Activated CD8-positive, alpha-beta memory T cell treated with anti-CD3 and anti-CD28 coated beads, Interleukin-2, amount 50 U/mL, for 4 hours (primary cell): ENCODE measurements around the gene RAB15.
"Not testable (repeated sequence)": the region's sequence is repeated elsewhere in the genome, so short reads cannot be mapped to it uniquely, and the experiment has no call there.

Experiments used
- DNase-seq: peaks from one replicate; pipeline ENCODE4 v3.0.0-alpha.2; 2020

The RAB15 gene

DNA sequence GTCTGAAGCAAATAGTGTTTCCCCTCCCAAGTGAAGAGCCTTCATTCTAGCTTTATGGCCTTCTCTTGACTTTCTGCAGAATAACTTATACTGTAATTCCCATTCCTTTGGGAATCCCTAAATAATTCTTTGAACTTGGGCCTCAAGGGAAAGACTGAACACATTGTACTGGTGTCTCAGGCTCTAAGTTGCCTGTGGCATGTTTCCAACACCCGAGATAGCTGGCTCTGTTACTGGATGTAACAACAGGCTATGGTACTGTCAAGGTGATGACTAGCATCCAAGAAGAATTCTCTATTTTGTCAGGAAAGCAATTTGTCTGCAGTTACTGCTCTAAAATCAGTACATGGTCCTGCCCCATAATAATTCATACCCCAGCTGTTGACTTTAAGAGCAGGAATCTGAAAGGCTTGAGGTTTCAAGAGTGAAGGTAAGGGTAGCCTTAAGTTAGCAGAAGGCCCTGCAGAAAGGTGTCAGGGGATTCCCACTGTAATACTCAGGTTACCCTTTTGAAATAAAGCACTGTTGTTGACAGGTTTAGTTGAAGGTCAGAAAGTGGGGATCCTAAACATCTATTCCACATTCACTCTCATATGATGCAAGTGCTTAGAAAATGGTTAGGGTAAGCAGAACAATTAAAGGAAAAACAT lies 34.8 kb downstream of the RAB15 start:
- no peak for DNase-seq

DNA sequence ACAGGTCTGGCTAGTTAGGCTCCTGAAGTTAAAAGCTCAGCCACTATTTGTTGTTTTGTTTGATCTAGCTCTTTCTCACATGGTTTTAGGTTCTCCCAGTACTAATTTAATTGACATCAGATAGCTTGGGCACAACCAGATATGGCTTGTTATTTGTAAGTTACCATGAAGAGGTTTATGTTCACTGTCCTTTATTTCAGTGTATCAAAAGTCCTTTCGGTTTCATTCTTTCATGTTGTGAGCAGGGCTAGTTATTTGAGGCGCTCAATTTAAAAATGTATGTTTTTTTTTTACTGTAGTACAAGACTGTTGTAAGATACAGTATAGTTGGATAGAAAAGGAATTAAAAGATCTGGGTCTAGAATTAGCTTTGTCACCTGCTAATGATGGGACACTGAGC lies 36.6 kb downstream of the RAB15 start:
- DNase-seq: no peak

DNA sequence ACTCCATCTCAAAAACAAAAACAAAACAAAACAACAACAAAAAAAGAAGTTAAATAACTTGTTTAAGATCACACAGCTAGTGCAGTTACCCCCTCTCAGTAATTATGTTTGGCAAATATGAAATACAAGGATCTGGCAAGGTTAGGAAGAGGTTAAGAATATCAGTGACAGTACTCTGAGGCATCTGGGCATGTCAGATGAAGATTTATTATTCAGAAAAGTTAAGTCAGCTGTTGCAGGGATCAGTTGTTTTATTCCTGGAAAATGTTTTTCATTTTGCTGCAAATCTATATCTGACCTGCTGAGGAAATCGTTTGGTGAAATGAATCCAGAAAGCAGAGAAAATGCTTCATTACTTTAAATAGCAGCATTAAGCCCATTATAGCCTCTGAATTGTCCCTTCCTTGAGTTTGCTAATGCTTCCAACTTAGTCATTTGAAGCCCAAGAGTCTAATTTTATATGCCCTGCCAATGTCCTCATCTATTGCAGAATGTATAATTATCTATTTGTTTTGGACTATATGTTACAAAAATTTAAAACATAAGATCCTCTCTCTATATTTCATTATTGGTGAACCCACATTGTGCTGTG lies 37.7 kb downstream of the RAB15 start:
- no peak for DNase-seq

DNA sequence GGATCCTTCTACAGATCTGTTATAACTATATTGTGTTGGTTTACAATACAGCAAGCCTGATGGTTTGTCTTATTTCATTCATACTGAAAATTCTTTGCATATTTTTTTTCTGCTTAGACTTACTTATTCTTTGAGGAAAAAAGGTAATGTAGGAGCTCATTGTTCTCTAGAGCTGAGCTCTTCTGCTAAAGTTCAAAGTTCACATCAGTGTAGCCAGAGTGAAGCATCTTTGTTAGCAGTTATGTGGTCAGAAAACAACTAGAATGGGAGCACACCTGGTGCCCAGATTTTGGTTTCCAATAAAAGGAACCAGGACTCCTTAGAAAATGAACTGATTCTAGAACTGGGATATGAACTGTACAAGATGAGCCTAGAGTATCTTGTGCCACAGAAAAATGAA lies 39.9 kb downstream of the RAB15 start:
- no peak for DNase-seq

DNA sequence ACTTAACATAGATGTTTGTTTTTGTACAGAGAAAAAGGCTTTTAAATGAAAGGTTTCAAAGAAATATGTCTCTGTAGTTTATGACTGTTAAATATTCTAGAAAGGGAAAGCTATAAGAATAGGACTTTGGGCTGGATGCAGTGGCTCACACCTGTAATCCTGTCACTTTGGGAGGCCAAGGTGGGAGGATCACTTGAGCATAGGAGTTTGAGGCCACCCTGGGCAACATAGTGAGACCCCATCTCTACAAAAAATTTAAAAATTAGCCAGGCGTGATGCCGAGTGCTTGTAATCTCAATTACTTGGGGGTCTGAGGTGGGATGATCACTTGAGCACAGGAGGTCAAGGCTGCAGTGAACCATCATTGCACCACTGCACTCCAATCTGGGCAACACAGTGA lies 41.0 kb downstream of the RAB15 start:
- no peak for DNase-seq

DNA sequence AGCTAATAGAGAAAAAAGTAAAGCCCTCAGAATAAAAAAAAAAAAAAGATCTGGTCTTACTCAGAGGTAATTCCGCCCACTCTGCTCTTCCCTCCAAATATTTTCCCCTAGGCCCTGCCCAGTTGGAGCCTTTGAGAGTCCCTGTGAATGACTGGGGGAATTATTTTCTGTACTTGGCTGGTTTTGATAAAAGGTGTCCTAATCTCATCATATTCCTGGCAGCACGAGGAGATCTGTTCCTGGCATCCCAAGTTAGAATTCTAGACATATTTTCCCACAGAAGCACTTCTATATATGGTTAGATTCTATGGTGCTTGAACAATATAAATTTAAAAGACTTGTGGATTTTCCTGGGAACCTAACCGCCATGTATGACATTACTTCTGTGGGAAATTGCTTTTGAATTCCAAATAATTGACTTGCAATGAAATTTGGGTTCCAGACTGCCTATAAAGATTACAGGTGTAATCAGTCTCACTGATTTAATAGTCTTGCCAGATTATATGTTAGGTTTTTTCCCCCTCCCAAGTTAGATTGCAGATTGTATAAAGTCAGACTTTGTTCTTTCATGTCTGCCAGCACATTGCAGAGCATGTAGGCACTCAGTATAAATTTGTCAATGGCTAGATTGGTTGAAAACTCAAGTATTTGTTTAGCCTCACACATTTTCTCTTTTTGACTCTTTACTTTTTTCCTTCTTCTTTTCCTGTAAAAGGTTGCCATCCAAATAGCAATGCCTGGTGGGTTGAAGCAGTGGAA lies 41.9 kb downstream of the RAB15 start:
- DNase-seq: no peak

DNA sequence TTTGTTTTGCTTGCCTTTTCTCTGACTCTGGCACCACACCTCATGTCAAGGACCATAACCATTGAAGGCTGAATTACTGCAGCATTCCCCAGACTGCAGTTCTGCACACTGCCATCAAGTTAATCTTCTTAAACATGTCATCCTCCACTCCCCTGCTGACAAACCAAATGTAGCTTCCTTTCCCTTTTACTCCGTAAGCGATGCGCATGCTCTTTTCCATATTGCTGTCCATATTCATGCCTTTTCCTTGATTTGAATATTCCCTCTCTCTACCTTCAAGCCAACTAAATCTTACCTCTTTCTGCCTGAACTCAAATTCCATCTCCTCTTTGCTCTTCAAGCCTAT lies 43.1 kb downstream of the RAB15 start:
- DNase-seq: no peak

DNA sequence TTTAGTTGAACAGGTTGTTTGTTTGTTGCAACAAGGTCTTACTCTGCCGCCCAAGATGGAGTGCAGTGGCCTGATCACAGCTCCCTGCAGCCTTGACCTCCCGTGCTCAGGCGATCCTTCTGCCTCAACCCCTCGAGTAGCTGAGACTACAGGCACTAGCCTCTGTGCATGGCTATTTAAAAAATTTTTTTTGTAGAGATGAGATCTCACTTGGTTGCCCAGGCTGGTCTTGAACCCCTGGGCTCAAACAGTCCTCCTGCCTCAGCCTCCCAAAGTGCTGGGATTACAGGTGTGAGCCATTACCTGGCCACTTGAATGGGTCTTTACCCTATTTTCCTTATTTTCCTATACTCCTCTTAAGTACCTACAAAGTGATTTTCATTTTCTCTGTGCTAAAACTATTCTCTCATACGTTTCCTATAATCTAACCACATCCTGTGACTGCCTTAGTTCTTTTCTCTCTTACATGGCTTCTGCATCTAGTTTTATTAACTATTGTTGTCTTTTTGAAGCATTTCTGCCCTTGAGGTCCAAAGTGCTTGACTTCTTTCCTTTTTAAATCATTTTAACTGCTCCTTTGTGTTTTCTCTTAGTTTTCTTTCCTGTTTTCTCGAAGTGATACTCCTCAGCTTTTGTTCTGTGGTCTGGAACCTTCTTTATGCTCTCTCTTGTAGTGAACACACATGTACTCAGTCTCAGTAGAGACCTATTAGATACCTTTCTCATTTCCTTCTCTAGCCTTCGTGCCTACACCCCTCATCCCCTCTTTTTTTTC lies 43.7 kb downstream of the RAB15 start:
- DNase-seq: no peak

DNA sequence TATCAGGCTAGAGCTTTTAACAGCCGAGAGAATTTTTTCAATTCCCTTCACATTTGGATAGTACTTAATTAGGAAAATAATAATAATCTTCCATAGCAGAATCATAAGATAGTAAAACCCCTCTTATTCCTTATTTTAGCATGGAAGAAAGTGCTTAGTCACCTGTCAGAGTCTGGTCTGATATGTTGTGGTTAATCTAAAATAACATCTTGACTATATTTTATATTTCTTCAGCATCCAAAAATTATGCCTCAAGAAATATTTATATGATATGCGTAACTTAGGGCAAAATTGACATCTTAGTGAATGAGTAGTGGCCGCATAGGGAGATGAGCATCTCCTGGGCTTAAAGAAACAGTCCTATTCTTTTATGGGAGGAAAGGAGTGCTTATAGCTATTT lies 45.1 kb downstream of the RAB15 start:
- DNase-seq: no peak

DNA sequence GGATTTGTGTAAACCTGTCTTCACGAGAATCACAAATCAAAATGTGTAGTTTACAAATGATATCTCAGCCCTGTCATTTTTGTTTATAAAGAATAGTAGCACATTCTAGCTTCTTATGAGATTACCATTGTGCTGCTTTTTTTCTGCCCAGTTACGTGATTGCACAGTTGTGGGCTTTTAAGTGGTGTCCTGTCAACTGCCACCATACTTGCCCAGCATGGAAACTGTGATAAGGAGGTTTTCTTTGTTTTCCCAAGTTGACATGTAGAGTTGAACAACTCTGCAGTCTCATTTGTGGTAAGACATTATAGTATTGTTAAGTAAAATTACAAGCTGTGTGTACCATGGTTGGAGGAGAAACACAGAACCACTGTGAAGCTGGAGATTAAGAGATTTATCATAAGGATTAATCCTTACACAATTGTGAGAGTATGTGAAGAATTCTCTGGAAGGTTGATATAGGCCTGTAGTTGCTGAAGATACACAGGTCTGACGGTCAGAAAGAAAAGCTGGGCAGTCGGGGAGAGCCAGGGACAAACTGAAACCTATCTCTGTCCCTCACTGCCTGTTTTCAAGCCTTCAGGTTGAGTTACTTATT lies 45.6 kb downstream of the RAB15 start:
- DNase-seq: no peak

DNA sequence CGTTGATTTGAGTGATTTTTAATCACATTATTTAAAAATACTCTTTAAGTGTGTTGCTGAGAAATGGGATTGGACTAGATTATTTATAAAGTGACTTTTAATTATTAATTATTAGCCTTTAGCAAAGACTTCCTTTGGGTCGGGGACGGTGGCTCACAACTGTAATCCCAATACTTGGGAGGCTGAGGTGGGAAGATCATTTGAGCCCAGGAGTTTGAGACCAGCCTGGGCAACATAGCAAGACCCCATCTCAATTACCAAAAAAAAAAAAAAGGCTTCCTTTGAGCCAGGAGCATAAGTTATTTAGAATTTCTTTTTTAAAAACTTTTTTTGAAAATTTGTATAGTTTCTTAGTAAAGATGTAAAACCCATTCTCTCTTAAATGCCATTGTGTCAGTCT lies 49.1 kb downstream of the RAB15 start:
- no peak for DNase-seq

DNA sequence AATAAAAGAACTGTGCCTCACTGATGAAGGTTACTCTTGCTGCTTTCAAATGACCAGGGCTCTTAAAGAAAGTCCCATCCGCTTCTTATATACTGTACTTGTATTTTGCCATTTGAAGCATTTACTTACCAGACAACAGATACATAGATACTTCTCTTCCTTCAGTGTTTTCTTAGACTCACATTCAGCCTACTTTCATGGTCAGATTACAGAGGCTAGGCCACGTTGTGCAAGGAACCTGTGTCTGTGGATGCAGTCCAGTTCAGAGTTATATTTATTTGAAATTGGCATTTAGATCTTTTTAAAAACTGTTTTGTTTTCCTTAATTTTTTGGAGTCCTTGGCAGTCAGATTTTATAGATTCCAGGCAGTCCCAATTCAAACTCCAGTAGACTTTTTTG lies 51.7 kb downstream of the RAB15 start:
- no peak for DNase-seq

DNA sequence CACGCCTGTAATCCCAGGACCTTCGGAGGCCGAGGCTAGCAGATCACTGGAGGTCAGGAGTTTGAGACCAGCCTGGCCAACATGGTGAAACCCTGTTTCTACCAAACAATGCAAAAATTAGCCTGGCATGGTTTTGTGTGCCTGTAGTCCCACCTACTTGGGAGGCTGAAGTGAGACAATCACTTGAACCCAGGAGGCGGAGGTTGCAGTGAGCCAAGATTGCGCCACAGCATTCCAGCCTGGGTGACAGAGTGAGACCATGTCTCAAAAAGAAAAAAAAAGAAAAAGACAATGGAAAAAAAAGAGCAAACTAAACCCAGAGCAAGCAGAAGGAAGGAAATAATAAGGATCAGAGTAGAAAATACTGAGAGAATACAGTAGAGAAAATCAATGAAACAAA lies 52.5 kb downstream of the RAB15 start:
- DNase-seq: no peak

DNA sequence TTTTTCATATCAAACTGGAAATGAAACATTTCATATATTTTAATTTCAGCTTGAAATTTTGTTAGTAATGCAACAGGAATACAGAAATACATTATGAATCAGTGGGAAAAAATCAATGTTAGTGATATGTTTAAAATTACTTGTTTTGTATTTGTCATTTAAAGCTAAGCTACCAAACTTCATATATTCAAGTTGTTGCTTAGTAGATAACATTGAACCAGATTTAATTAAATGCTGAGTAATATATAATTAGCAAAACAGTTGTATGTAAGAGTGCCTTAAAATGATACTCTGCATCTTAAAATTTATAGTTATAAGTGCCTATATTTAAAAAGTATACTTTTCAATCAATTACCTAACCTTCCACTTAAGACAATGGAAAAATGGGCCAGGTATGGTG lies 52.9 kb downstream of the RAB15 start:
- DNase-seq: no peak

DNA sequence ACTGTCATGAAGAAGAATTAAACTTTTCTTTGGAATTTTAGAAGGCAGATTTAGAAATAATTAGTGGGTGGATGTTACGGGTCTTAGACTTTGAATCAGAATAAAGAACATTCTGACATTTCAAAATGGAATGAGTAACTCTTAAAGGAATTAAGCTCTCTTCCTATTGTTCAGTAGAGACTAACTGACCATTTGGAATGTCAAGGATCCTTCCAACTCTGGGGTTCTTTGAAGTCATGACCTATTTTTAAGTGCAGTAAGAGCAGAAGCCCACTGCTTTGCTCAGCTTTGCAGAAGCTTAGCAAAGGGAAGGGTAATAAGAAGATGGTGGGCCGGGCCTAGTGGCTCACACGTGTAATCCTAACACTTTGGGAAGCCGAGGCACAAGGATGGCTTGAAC lies 53.9 kb downstream of the RAB15 start:
- no peak for DNase-seq

DNA sequence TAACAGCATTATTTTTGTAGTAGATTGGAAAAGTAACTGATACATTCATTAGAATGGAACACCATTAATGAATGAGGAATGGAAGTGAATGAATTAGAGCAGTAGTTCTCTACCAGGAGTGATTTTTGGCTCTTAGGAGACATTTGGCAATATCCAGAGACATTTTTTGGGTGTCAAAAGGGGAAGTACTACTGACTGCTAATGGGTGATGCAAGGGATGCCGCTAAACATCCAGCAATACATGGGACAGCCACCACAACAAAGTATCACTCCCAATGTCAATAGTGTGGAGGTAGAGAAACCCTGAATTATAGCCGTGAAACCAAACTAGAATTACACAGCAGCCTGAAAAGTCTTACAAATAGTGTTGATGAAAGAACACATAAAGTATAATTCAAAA lies 56.3 kb downstream of the RAB15 start:
- DNase-seq: no peak

DNA sequence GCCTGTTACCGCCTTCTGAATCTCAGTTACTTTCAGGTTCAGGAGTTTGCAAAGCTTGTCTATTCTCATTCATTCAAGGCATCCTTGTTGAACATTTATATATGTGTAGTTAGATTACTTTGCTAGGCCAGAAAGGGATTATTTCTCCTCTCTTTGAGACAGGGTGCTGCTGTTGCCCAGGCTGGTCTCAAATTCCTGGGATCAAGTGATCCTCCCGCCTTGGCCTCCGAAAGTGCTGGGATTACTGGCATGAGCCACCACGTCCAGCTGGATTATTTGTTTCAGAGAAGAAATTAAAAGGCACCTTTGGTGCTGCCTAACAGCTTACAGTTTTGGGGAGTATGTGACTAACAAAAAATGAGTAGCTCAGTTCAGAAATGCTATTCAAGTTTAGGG lies 57.1 kb downstream of the RAB15 start:
- no peak for DNase-seq

DNA sequence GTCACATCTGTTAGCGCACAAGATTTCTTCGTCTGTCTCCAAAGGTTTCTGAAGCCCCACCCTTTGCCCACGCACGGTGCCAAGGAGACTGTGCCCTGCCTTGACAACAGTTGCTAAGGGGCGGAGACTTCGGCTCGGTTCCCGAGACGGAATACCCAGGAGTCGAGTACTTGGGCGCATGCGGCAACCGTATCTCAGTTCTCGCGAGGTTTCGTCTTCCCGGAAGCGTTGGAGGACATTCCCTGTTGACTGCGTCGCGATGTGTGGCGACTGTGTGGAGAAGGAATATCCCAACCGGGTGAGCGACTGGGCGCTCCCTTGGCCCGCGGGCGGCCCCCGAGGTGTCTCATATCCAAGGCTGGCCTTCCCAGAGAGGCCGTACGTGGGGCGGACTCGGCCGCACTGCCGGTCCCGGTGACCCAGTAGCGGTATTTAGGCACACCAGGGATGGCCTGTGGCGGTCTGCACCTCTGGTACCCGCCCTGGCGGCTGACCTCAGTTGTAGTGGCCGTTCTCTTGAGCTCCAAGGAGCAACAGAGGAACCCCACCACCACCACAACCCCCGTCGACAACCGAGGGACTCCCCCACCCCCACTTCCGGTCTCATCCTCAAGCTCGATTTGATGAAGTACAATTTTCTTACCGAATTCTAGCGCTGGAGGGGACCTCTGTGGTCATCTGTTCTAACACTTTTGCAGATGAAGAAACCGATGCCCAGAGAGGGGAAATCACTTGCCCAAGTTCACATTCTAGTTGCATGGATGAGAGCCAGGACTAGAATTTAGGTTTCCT lies 57.7 kb downstream of the RAB15 start, which contains the start of gene CHURC1:
CHURC1 (plus strand) TSS at position 219 of the 792 bp plus-strand sequence; CDS start at position 260, 41 bp downstream.
- peak; percentile 98 for DNase-seq

DNA sequence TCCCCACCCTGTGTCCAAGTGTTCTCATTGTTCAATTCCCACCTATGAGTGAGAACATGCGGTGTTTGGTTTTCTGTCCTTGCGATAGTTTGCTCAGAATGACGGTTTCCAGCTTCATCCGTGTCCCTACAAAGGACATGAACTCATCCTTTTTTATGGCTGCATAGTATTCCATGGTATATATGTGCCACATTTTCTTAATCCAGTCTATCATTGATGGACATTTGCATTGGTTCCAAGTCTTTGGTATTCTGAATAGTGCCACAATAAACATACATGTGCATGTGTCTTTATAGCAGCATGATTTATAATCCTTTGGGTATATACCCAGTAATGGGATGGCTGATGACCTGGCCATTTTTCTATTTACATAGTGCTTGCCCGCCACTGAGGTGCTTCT lies 58.7 kb downstream of the RAB15 start:
- not testable (repeated sequence) for DNase-seq

DNA sequence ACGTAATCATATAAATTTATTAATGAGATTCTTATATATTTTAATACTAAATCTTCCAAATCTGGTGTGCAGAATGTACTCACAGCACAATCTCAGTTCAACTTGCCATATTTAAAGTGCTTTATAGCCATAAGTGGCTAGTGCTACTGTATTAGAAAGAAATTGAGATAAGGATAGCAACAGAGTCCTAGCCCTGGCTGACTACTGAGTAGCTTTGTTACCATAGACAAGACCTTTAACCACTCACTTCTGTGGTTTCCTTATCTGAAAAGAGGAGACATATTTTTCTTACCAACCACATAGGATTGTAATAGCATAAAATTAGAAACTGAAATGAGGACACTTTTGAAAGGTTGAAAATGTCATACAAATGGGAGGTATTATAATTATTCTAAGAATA lies 59.9 kb downstream of the RAB15 start:
- no peak for DNase-seq

DNA sequence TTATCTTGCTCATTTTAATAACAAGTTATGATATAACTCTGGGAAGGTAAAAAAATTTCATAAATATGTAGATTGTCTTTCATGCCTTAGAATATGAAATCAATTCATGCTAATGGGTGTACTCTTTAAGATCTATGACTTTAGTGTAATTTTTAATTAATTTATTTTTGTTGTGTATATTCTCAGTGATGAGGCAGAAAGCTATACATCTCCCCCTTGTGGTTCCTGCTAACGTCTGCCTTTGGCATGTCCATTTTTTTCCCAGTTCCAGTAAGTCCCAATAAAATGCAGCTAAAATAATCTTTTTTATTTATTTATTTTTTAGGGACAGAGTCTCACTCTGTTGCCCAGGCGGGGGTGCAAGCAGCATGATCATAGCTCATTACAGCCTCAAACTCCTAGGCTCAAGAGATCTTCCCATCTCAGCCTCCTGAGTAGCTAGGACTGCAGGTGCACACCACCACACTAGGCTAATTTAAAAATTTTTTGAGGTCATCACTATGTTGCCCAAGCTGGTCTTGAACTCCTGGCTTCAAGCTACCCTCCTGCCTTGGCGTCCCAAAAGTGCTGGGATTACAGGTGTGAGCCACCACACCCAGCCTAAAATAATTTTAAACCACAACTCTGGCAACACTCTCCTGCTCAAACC lies 61.2 kb downstream of the RAB15 start:
- no peak for DNase-seq

DNA sequence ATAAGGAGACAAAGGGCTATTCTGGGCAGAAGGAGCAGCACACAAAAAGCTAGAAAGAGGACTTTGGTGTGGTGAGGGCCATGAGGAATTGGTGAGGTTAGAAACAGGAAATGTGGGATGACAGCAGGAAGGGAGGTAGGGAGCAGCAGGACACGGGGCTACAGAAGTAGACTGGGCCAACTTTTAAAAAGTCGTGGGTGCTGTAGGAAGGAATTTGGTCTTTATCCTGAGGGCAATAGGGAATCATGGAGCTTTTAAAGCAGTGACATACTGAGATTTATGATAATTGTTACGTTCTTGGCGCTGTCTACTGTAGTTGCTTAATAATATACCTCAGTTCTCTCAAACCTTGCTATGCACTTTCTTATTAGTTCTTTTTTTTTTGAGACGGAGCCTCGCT lies 66.1 kb downstream of the RAB15 start:
- no peak for DNase-seq
